Chondrocyte (in vitro differentiated cells): ENCODE measurements around the gene ITSN1. TPM values are rescaled to one million over a fixed set of nuclear protein-coding genes. Genes with fewer than 3 reads are reported as not detected.

ENCODE experiments used
- DNase-seq: peaks from one replicate; pipeline ENCODE4 v3.0.0; 2021; ENCODE audit warnings: mixed read lengths, low spot score
- H3K27ac Mint-ChIP-seq: one replicate; pipeline ENCODE4 v1.8.0; 2021; ENCODE audit warnings: mild to moderate bottlenecking, moderate library complexity, mixed read lengths; ENCODE audit not compliant: unreplicated experiment
- H3K27me3 Mint-ChIP-seq: 2 replicates; pipeline ENCODE4 v1.8.0; 2021; ENCODE audit warnings: low read depth, mixed read lengths
- H3K36me3 Mint-ChIP-seq: 2 replicates; pipeline ENCODE4 v1.8.0; 2021; ENCODE audit warnings: low read depth, mixed read lengths
- H3K4me1 Mint-ChIP-seq: 2 replicates; pipeline ENCODE4 v1.8.0; 2021; ENCODE audit warnings: low read depth, mild to moderate bottlenecking, mixed read lengths
- H3K4me3 Mint-ChIP-seq: one replicate; pipeline ENCODE4 v1.8.0; 2021; ENCODE audit warnings: mild to moderate bottlenecking, moderate library complexity, mixed read lengths; ENCODE audit not compliant: unreplicated experiment
- H3K9me3 Mint-ChIP-seq: 2 replicates; pipeline ENCODE4 v1.8.0; 2021; ENCODE audit warnings: low read depth, mixed read lengths
- total RNA-seq: library from RNA; stranded (reverse); gene quantifications from 3 replicates; pipeline ENCODE4 v1.2.1, GENCODE V29; 2021
- TF ChIP-seq, protein P1 (sequence below): fragments of 200-600 bp; sonication (generic); IDR thresholded peaks from 2 replicates; pipeline ENCODE4 v1.5.0; 2021; ENCODE audit warnings: antibody characterized with exemption, mild to moderate bottlenecking, moderate library complexity

ITSN1 gene
- total RNA-seq, 1 donor from 2014 or later = 29.8 TPM

GRCh38 chr21:33829844-33830243, 187.5 kb downstream of the ITSN1 start:
- Mint-ChIP-seq H3K36me3 (peaks cover 41% of the 10 kb centered on the region), H3K4me1 (peaks cover 49% of the 10 kb centered on the region)

GRCh38 chr21:33831962-33832659, 189.8 kb downstream of the ITSN1 start:
- H3K27ac Mint-ChIP-seq = no peak overlapping the region
- DNase-seq = peak; percentile 81
- H3K36me3 Mint-ChIP-seq = peaks cover 48% of the 10 kb centered on the region
- no peaks in the 10 kb centered on the region for H3K9me3 Mint-ChIP-seq
- TF ChIP-seq, protein P1, sequence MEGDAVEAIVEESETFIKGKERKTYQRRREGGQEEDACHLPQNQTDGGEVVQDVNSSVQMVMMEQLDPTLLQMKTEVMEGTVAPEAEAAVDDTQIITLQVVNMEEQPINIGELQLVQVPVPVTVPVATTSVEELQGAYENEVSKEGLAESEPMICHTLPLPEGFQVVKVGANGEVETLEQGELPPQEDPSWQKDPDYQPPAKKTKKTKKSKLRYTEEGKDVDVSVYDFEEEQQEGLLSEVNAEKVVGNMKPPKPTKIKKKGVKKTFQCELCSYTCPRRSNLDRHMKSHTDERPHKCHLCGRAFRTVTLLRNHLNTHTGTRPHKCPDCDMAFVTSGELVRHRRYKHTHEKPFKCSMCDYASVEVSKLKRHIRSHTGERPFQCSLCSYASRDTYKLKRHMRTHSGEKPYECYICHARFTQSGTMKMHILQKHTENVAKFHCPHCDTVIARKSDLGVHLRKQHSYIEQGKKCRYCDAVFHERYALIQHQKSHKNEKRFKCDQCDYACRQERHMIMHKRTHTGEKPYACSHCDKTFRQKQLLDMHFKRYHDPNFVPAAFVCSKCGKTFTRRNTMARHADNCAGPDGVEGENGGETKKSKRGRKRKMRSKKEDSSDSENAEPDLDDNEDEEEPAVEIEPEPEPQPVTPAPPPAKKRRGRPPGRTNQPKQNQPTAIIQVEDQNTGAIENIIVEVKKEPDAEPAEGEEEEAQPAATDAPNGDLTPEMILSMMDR = no peak
- H3K4me1 Mint-ChIP-seq = peaks cover 33% of the 10 kb centered on the region
- H3K4me3 Mint-ChIP-seq = no peak overlapping the region
- no peaks in the 10 kb centered on the region for H3K27me3 Mint-ChIP-seq

More at GRCh38 chr21:33829844-33830243, 187.5 kb downstream of the ITSN1 start:
- no peak for DNase-seq
- no peak overlapping the region for H3K27ac Mint-ChIP-seq
- TF ChIP-seq, protein P1 = no peak
- H3K27me3 Mint-ChIP-seq = no peaks in the 10 kb centered on the region
- H3K4me3 Mint-ChIP-seq = no peak overlapping the region
- H3K9me3 Mint-ChIP-seq = no peaks in the 10 kb centered on the region

DNA sequence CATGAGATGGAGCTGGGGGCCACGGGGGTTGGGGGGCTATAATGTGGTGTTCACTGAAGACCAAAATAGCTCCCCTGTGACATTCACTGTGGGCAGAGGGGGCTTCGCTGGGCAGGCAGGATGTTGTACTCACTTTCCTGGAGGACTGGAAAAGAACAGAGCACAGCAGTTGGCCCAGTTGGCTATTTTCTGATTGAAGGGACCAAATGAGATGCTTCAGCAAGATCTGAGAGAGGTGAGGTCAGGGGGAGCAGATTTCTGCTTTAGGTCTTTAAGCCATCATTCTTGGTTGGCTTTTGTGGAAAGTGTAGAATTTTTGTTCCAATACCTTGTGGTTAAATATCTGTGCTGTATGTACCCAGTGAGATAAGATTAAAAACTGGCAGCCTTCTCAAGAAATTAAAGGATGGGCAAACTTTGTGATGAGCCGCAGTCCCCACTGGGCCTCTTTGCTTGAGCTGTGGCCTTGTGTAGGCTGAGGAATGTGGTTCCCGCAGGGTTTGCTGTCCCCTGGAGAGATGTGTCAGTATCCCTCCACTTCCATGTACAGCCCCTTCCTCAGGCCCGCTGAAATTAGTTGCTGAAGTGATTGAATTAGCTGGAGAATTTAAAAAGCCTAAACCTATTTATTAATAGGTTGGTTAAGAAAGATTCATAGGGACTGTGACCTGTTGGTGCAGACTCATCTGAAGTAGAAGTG, 192.7 kb downstream of the ITSN1 start:
- no peak for DNase-seq
- Mint-ChIP-seq H3K9me3 (no peaks in the 10 kb centered on the region), H3K27me3 (no peaks in the 10 kb centered on the region), H3K27ac (peak overlapping the region; percentile 58), H3K36me3 (peaks cover 41% of the 10 kb centered on the region), H3K4me1 (peaks cover 17% of the 10 kb centered on the region), H3K4me3 (no peak overlapping the region)
- TF ChIP-seq, protein P1 = no peak

DNA sequence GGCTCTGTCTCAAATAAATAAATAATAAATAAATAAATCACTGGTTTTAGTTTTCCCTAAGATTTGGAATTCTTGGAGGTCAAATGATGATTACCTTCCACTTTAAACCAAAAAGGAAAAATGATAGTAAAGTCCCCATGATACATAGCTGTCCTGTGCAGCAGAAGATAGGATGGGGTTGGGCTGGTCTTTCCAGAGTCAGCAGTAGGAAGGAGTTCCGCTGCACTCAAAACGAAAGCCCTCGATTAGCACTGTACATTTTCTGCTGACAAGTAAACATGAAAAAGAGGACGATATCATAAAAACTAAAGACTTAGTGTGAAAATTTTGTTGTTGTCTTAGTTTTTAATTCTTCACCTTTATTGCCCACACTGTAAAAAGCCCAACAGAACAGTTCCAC, 193.6 kb downstream of the ITSN1 start:
- Mint-ChIP-seq H3K9me3 (no peaks in the 10 kb centered on the region), H3K27ac (no peak overlapping the region), H3K27me3 (no peaks in the 10 kb centered on the region), H3K36me3 (peaks cover 36% of the 10 kb centered on the region), H3K4me3 (no peak overlapping the region), H3K4me1 (peaks cover 19% of the 10 kb centered on the region)
- DNase-seq = no peak
- TF ChIP-seq, protein P1 = no peak

GRCh38 chr21:33836408-33836807, 194.1 kb downstream of the ITSN1 start:
- H3K9me3 Mint-ChIP-seq = no peaks in the 10 kb centered on the region
- no peak overlapping the region for H3K27ac Mint-ChIP-seq
- H3K27me3 Mint-ChIP-seq = no peaks in the 10 kb centered on the region
- DNase-seq = peak; percentile 69
- TF ChIP-seq, protein P1 = no peak
- peaks cover 24% of the 10 kb centered on the region for H3K4me1 Mint-ChIP-seq
- no peak overlapping the region for H3K4me3 Mint-ChIP-seq
- peaks cover 33% of the 10 kb centered on the region for H3K36me3 Mint-ChIP-seq
